GM08714 (cell line): ENCODE measurements around the gene KLHDC7B.
"Not testable (repeated sequence)": the region's sequence is repeated elsewhere in the genome, so short reads cannot be mapped to it uniquely, and the experiment has no call there.

Experiments used
- H3K4me3 ChIP-seq: fragments of 200-500 bp; sonication (Bioruptor generic); 2 replicates; pipeline ENCODE4 v1.5.1; 2014; ENCODE audit warnings: mild to moderate bottlenecking, low read length, inconsistent platforms
- ZNF274 ChIP-seq: IDR thresholded peaks from 2 replicates; pipeline ENCODE4 v1.6.1; 2012; ENCODE audit warnings: mild to moderate bottlenecking, low read depth, low read length

Gene KLHDC7B

GRCh38 chr22:50507991-50508884, 37.5 kb upstream of the KLHDC7B start, which contains the start of gene NCAPH2:
Gene NCAPH2 (plus strand): TSS chr22:50508224. CDS start chr22:50508338, 114 bp downstream.
- no peak for TF ChIP-seq ZNF274

DNA sequence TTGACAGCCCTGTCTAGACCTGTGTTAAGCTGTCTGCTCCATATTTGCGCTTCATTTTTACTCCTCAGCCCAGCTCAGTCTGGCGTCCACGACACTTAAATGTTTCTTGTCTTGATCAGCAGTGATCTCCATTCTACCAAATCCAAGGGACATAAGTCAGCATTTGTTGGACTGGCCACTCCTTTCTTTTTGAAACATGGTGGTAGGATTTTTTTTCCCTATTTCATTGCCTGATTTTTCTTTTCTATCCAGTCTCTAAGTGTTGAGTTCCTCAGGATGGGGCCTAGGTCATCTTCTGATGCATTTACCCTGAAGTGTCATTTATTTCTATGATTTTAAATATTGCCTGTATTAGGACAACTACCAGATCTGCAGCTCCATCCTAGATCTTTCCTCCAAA, 36.8 kb upstream of the KLHDC7B start:
- no peak for TF ChIP-seq ZNF274
- H3K4me3 ChIP-seq = peak overlapping the region; percentile 87

More at GRCh38 chr22:50507991-50508884, 37.5 kb upstream of the KLHDC7B start, which contains the start of gene NCAPH2:
- peak within 1 kb of the TSS; percentile 87 for H3K4me3 ChIP-seq

DNA sequence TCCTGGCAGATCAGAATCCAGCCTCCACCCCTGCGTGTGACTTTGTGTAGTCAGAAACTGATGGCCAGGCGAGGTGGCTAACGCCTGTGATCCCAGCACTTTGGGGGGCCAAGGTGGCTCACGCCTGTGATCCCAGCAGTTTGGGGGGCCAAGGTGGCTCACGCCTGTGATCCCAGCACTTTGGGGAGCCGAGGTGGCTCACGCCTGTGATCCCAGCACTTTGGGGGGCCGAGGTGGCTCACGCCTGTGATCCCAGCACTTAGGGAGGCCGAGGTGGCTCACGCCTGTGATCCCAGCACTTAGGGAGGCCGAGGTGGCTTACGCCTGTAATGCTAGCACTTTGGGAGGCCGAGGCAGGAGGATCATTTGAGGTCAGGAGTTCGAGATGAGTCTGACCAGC, 32.5 kb upstream of the KLHDC7B start:
- no peak overlapping the region for H3K4me3 ChIP-seq

DNA sequence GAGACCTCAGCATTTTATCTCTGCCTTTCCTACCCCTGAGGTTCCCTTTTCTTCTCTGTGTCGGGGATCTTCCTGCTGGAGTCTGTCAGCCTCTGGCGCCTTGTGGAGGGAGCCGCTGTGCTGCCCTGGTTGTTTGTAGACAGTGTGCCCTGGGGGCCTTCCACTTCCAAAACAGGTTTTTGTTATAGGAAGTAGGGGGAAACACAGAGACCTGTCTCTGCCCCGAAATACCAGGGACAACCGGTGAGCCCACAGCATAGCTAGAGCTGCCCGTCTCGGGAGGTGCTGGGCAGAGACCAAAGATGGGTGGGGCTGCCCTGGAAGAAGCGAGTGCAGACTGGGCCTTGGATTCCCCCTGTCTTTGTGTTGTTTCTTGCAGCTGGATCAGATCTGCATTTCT, 29.6 kb upstream of the KLHDC7B start:
- H3K4me3 ChIP-seq = no peak overlapping the region
- TF ChIP-seq ZNF274 = no peak

More for the DNA sequence above, 32.5 kb upstream of the KLHDC7B start:
- TF ChIP-seq ZNF274 = no peak

DNA sequence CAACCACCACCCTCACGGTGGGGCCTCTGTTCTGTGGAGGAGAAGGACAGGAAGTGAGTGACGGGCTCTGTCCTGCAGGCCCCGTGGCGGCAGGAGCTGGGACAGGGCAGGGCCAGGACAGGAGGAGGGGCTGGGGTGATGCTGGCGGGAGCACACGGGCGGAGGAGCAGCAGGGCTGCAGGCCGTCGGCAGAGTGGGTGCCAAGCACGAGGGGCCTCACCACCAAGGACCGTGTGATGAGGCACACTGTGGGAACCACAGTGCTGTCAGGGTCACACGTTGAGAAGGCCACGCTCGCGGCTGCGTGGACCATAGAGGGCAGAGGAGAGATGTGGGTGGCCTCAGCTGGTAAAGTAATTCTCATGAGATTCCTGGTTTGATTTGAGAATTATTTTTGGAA, 28.8 kb upstream of the KLHDC7B start:
- no peak overlapping the region for H3K4me3 ChIP-seq
- TF ChIP-seq ZNF274 = no peak

DNA sequence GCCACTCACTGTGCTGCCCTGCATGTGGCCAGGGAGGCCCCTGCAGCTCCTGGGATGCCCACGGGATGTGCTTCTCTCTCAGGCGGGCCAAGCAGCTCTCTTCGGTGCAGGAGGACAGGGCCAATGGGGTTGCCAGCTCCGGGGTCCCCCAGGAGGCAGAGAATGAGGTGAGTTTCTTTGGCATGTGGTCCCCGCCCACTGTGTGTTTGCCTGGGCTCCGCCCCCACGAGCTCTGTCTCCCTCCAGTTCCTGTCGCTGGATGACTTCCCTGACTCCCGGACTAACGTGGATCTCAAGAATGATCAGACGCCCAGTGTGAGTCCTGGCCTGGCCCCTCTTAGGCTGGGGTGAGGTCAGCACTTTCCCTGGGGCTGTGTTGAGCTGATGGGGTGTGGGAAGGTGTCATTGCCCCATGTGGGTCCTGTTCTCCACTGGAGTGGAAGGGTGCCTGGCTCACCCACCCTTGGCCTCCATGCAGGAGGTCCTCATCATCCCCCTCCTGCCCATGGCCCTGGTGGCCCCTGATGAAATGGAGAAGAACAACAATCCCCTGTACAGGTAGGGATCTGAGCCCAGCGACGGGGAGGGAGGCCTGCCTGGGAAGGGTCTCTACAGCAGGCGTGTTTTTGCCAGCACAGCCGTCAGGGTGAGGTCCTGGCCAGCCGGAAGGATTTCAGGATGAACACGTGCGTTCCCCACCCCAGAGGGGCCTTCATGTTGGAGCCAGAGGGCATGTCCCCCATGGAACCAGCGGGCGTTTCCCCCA, 28.0 kb upstream of the KLHDC7B start:
- no peak for TF ChIP-seq ZNF274
- no peak overlapping the region for H3K4me3 ChIP-seq

DNA sequence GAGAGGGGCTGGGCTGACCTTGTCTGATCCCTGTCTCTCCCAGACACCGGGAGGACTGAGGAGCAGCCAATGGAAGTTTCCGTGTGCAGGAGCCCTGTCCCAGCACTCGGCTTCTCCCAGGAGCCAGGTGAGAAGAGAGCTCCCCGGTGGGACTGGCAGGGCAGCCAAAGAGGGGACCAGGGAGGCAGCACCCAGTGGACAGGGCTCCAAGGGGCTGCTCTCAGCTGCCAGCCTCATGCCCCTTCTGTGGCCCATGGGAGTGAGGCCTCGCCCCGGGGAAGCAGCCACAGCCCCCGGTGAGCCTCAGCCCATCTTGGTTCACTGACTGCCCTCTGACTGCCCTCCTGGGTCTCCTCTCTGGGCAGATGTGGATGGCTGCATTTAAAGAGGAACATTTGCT, 27.1 kb upstream of the KLHDC7B start:
- no peak for TF ChIP-seq ZNF274
- no peak overlapping the region for H3K4me3 ChIP-seq

GRCh38 chr22:50519151-50519550, 26.5 kb upstream of the KLHDC7B start:
- no peak overlapping the region for H3K4me3 ChIP-seq
- TF ChIP-seq ZNF274 = no peak

DNA sequence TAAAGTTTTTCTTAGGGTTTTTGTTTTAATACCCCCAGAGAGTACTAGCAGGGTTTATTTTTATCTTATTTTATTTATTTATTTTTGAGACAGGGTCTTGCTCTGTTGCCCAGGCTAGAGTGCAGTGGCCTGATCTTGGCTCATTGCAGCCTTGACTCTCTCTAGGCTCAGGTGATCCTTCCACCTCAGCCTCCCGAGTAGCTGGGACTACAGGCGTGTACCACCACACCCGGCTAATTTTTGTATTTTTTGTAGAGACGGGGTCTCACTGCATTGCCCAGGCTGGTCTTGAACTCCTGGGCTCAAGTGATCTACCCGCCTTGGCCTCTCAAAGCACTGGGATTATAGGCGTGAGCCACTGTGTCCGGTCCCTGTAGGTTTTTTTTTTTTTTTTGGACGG, 25.5 kb upstream of the KLHDC7B start:
- H3K4me3 ChIP-seq = not testable (repeated sequence)

GRCh38 chr22:50520826-50521453, 24.8 kb upstream of the KLHDC7B start:
- no peak for TF ChIP-seq ZNF274
- no peak overlapping the region for H3K4me3 ChIP-seq

DNA sequence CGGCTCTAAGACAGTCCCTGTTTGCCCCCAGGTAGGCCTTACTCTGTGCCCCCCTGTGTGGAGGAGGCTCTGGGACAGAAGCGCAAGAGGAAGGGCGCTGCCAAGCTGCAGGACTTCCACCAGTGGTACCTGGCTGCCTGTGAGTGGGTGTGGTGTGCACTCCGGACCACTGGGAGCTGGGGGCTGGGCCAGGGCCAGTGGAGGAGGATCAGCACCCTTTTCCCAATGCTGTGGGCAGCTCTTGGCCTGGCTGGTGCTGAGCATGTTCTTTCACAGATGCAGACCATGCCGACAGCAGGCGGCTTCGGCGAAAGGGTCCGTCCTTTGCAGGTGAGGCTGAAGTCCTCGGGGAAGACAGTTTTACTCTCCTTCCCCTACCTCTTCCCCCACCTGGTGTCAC, 24.0 kb upstream of the KLHDC7B start:
- no peak overlapping the region for H3K4me3 ChIP-seq
- no peak for TF ChIP-seq ZNF274

DNA sequence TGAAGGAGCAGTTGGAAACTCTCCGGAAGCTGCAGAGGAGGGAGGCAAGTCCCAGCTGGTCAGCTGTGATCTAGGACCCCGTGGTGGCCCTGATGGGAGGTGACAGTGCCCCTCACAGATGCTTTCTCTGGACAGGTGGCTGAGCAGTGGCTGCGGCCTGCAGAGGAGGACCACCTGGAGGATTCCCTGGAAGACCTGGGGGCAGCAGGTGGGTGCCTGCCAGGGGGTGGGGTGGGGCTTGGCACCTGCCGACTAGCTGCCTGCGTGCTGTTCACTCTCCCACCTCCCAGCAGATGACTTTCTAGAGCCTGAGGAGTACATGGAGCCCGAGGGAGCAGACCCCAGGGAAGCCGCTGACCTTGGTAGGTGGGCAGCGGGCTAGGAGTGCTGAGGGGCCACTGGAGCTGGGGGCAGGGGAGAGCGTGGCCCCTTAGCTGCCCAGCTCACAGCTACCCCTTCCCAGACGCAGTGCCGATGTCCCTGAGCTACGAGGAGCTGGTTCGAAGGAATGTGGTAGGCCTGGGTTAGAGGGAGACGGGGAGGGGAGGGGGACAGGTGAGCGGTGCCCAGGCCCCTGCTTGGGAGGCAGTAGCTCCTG, 23.4 kb upstream of the KLHDC7B start:
- no peak overlapping the region for H3K4me3 ChIP-seq
- TF ChIP-seq ZNF274 = no peak

- TF ChIP-seq ZNF274 = no peak
- no peak overlapping the region for H3K4me3 ChIP-seq
Measured at GRCh38 chr22:50522806-50523438, 22.8 kb upstream of the KLHDC7B start.

DNA sequence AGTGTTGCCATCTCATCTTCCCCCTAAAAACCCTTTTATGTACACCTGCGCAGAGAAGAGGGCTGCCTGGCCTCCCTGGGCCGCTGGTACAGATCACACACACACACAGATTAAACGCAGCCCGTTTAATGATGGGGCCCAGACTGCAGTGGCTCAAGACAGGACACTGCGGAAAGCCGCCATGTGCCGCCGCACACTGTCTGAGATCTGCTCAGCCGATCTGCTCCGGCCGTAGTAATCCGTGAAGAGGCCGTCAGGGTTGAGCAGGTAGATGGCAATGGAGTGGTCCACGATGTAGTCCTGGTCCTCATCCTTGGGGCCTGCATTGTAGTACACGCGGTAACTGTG, 22.3 kb upstream of the KLHDC7B start:
- no peak overlapping the region for H3K4me3 ChIP-seq
- no peak for TF ChIP-seq ZNF274
